ENCODE results near the gene RNF146. TPM values are rescaled to one million over a fixed set of nuclear protein-coding genes. Genes with fewer than 3 reads are reported as not detected.
A peak's percentile ranks its signal among the peaks of the same experiment; 100 is the strongest.

The RNF146 gene
- polyA plus RNA-seq, 2 of the 4 experiments (the other 2 are of a cell fraction) = 18.9 to 33.2 TPM

DNA sequence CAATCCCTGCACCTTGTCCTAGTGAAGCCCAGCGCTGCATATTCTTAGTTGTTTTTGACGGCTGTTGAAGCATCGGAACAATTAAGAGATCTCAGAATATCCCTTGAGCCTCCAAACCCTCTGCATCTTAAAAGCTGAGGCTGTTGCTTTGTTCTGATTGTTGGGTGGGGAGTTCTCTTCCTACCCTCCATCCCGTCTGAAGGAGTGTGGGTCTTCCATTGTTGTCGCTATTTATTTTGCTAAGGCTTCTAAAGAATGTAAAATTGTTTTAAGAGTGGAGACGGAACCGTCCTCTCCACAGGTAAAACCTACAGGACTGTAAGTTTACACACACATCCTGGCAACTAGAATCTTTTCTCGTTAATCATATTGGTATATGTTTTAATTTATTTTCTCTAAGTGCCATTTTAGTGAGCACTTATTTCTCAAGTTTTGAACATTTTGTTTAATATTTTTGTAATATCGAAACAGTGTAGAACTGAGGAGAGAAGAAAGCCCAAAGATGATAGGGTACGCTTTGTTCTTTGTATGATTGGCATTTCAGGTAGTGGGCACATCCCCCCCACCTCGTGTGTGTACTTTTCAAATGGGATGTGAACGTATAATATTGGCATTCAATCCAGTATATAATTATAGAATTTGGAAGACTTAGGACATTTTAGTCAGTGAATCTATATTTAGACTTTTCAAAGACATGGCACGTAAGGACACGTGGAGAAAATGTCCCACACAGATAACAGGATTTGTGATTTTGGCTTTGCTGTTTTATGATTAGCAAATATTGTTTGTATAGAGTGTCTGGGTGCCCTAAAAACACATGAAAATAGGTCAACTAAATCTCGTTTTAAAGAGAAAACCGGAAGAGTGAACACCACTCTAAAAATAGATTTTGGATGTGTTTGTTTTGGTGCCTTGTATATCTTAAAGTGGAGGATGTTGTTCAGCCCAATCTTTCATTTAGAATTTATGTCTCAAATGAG is 1.3 kb downstream of the RNF146 start:
- Histone ChIP-seq H3K4me2 (peak overlapping the region; percentile 90), H3K4me3 (peak overlapping the region; percentile 66), H3K4me1 (peaks cover 17% of the 10 kb centered on the region), H3K9me3 (no peaks in the 10 kb centered on the region), H3K27ac (peak overlapping the region; percentile 86 to 100)
- CTCF ChIA-PET = interaction anchor here (0.9 to 1.0 kb wide), 2 partner anchors 7 to 81 kb away, joined by 3 read pairs; no protein-coding TSS in a partner anchor
- peak; percentile 5 to 24; a peak in 4 of 6 replicates for ATAC-seq
- DNase-seq (ENCODE audit: low read depth in 1 of 2, low spot score in 1 of 2) = peak in 1 of 2 experiments; percentile 6
- WGBS (ENCODE audit: missing lambda C conversion rate) = 2% methylated on average over 16 of the region's 16 CpGs
- TF ChIP-seq RAD21 (conservative IDR thresholded peaks at IDR 0.05 in 1 of 2, IDR thresholded peaks at IDR 0.05 in 1 of 2) (no peak), HOXB13 (CRISPR knock-in tag; IDR thresholded peaks at IDR 0.05; ENCODE audit: low read depth) (no peak), BHLHE40 (IDR thresholded peaks at IDR 0.05; ENCODE audit: low read depth, low read length) (no peak), CEBPB (IDR thresholded peaks at IDR 0.05) (no peak), HOXA7 (CRISPR knock-in tag; IDR thresholded peaks at IDR 0.05) (no peak), RARB (CRISPR knock-in tag; IDR thresholded peaks at IDR 0.05) (no peak), RFX5 (IDR thresholded peaks at IDR 0.05) (no peak)
- TF ChIP-seq, protein P1, sequence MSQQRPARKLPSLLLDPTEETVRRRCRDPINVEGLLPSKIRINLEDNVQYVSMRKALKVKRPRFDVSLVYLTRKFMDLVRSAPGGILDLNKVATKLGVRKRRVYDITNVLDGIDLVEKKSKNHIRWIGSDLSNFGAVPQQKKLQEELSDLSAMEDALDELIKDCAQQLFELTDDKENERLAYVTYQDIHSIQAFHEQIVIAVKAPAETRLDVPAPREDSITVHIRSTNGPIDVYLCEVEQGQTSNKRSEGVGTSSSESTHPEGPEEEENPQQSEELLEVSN (IDR thresholded peaks at IDR 0.05; ENCODE audit: borderline replicate concordance, low read depth) = no peak
- TF ChIP-seq, protein P2, sequence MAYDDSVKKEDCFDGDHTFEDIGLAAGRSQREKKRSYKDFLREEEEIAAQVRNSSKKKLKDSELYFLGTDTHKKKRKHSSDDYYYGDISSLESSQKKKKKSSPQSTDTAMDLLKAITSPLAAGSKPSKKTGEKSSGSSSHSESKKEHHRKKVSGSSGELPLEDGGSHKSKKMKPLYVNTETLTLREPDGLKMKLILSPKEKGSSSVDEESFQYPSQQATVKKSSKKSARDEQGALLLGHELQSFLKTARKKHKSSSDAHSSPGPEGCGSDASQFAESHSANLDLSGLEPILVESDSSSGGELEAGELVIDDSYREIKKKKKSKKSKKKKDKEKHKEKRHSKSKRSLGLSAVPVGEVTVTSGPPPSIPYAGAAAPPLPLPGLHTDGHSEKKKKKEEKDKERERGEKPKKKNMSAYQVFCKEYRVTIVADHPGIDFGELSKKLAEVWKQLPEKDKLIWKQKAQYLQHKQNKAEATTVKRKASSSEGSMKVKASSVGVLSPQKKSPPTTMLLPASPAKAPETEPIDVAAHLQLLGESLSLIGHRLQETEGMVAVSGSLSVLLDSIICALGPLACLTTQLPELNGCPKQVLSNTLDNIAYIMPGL (CRISPR knock-in tag; IDR thresholded peaks at IDR 0.05; ENCODE audit: borderline replicate concordance) = no peak
- TF ChIP-seq, protein P3, sequence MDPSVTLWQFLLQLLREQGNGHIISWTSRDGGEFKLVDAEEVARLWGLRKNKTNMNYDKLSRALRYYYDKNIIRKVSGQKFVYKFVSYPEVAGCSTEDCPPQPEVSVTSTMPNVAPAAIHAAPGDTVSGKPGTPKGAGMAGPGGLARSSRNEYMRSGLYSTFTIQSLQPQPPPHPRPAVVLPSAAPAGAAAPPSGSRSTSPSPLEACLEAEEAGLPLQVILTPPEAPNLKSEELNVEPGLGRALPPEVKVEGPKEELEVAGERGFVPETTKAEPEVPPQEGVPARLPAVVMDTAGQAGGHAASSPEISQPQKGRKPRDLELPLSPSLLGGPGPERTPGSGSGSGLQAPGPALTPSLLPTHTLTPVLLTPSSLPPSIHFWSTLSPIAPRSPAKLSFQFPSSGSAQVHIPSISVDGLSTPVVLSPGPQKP (IDR thresholded peaks at IDR 0.05; ENCODE audit: low read depth, low read length) = no peak
- no peak for FAIRE-seq
- POLR2A ChIA-PET = interaction anchor here (1.0 to 1.5 kb wide), 2 partner anchors 12 to 29 kb away, joined by 3 read pairs; no protein-coding TSS in a partner anchor

DNA sequence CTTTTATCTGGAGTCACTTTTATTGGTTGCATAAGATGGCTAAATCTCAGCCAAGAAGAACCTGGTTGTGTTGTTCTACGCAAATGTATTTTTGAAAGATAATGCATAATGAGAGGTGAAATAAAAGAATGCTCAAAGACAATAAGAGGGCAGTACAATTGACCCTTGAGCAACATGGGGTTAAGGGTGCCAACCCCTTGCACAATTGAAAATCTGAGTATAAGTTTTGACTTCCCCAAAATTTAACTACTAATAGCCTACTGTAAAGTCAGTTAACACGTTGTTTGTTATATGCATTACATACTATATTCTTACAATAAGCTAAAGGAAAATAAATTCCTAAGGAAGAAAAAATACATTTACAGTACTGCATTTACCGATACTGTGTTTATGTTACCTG is 5.9 kb downstream of the RNF146 start:
- FAIRE-seq = no peak
- POLR2A ChIA-PET = no interaction called here
- DNase-seq (ENCODE audit: low read depth in 1 of 2, low spot score in 1 of 2) = no peak
- TF ChIP-seq FOXS1 (CRISPR knock-in tag; IDR thresholded peaks at IDR 0.05) = no peak
- TF ChIP-seq BHLHE40 (IDR thresholded peaks at IDR 0.05; ENCODE audit: low read depth, low read length) = no peak
- no peak for TF ChIP-seq HDAC2 (IDR thresholded peaks at IDR 0.05)
- TF ChIP-seq CEBPB (IDR thresholded peaks at IDR 0.05) = no peak
- TF ChIP-seq CBX8 (IDR thresholded peaks at IDR 0.05) = no peak
- TF ChIP-seq, protein P4, sequence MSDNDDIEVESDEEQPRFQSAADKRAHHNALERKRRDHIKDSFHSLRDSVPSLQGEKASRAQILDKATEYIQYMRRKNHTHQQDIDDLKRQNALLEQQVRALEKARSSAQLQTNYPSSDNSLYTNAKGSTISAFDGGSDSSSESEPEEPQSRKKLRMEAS (IDR thresholded peaks at IDR 0.05) = no peak
- TF ChIP-seq, protein P5, sequence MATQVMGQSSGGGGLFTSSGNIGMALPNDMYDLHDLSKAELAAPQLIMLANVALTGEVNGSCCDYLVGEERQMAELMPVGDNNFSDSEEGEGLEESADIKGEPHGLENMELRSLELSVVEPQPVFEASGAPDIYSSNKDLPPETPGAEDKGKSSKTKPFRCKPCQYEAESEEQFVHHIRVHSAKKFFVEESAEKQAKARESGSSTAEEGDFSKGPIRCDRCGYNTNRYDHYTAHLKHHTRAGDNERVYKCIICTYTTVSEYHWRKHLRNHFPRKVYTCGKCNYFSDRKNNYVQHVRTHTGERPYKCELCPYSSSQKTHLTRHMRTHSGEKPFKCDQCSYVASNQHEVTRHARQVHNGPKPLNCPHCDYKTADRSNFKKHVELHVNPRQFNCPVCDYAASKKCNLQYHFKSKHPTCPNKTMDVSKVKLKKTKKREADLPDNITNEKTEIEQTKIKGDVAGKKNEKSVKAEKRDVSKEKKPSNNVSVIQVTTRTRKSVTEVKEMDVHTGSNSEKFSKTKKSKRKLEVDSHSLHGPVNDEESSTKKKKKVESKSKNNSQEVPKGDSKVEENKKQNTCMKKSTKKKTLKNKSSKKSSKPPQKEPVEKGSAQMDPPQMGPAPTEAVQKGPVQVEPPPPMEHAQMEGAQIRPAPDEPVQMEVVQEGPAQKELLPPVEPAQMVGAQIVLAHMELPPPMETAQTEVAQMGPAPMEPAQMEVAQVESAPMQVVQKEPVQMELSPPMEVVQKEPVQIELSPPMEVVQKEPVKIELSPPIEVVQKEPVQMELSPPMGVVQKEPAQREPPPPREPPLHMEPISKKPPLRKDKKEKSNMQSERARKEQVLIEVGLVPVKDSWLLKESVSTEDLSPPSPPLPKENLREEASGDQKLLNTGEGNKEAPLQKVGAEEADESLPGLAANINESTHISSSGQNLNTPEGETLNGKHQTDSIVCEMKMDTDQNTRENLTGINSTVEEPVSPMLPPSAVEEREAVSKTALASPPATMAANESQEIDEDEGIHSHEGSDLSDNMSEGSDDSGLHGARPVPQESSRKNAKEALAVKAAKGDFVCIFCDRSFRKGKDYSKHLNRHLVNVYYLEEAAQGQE (IDR thresholded peaks at IDR 0.05) = no peak
- no peak for TF ChIP-seq PHF8 (IDR thresholded peaks at IDR 0.05; ENCODE audit: borderline replicate concordance, low read depth)
- TF ChIP-seq MYC (IDR thresholded peaks at IDR 0.05; ENCODE audit: borderline replicate concordance, low read length) = no peak
- TF ChIP-seq ZC3H11A (IDR thresholded peaks at IDR 0.05) = no peak
- TF ChIP-seq NR3C1 (IDR thresholded peaks at IDR 0.05) = no peak
- no peak for TF ChIP-seq SREBF2 (IDR thresholded peaks at IDR 0.05)
- no peak for TF ChIP-seq ZNF302 (CRISPR knock-in tag; IDR thresholded peaks at IDR 0.05)
- no peak for TF ChIP-seq ESRRA (IDR thresholded peaks at IDR 0.05; ENCODE audit: borderline replicate concordance, low read length)
- no peak for TF ChIP-seq CHD4 (IDR thresholded peaks at IDR 0.05; ENCODE audit: borderline replicate concordance)
- no peak for TF ChIP-seq HOXB5 (CRISPR knock-in tag; IDR thresholded peaks at IDR 0.05)
- TF ChIP-seq, protein P3 (IDR thresholded peaks at IDR 0.05; ENCODE audit: low read depth, low read length) = no peak
- TF ChIP-seq, protein P6, sequence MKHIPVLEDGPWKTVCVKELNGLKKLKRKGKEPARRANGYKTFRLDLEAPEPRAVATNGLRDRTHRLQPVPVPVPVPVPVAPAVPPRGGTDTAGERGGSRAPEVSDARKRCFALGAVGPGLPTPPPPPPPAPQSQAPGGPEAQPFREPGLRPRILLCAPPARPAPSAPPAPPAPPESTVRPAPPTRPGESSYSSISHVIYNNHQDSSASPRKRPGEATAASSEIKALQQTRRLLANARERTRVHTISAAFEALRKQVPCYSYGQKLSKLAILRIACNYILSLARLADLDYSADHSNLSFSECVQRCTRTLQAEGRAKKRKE (CRISPR knock-in tag; IDR thresholded peaks at IDR 0.05; ENCODE audit: low read depth) = no peak

More for the DNA sequence above, 5.9 kb downstream of the RNF146 start:
- Histone ChIP-seq H3K9me3 (no peaks in the 10 kb centered on the region), H3K4me1 (peaks cover 13% of the 10 kb centered on the region), H3K27ac (no peak overlapping the region), H3K4me2 (no peak overlapping the region), H3K4me3 (no peak overlapping the region)
- WGBS (ENCODE audit: missing lambda C conversion rate) = 89% methylated on average over 3 of the region's 3 CpGs
- no peak for ATAC-seq
- CTCF ChIA-PET = no interaction called here
